Measurements from ENCODE around the gene ALB.

ALB gene

DNA sequence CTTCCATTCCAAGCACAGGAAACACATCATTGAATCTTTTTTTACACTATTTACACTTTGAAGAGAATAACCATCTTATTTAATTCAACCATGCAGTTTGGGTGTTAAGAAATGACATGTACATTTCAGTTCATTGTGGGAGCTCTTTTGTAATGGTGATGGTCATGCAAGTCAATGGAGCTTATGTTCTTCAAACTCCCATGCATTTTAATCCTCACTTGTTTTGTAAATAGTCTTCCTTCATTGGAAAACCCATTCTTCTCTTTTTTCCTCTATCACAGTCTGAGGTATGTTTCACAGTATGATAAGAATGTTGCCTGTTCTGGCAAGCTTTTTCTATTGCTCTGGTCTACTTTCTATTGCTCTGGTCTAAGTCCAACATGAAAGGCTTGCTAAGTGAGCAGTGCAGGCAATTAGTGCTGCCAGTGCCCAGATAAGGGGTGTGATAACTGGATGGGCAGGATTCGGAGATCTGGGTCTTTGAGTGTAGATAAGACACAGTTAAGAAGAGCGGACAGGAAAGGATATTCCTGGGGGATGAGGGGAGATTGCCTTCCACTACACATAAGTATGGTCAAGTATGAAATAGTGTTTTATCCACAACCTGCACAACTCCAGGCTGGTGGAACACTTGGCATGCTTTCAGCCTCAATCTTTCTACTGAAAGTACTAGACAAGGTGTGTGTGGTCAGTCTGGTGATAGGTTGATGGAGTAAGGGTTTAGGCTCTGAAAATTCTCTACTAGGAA lies 49.0 kb downstream of the ALB start:
- DNase-seq = no peak

DNA sequence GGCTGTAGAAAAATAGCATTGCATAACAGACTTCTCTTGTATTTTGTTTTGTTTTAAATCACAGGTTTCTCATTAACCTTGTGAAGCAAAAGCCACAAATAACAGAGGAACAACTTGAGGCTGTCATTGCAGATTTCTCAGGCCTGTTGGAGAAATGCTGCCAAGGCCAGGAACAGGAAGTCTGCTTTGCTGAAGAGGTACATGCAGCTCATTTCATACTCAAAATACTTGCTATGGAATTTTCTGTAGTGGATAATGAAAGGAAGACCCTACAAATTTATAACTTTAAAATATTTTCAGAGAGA lies 49.6 kb downstream of the ALB start:
- DNase-seq = no peak

DNA sequence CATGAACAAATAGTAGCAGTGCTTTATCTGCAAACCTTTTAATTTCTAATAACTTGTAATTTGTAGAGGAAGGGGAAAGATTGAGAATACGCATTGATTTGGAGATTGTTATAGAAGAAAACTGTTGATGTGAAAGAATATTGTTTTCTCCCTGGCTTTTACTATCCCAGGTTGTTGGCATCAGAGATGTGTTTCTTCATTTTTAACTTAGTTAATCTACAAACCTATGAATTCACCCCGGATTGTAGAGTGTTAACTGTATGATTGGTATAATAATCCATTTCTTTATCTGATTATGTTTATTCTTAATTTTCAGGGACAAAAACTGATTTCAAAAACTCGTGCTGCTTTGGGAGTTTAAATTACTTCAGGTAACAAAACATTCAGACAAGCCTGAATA lies 50.8 kb downstream of the ALB start:
- no peak for DNase-seq

DNA sequence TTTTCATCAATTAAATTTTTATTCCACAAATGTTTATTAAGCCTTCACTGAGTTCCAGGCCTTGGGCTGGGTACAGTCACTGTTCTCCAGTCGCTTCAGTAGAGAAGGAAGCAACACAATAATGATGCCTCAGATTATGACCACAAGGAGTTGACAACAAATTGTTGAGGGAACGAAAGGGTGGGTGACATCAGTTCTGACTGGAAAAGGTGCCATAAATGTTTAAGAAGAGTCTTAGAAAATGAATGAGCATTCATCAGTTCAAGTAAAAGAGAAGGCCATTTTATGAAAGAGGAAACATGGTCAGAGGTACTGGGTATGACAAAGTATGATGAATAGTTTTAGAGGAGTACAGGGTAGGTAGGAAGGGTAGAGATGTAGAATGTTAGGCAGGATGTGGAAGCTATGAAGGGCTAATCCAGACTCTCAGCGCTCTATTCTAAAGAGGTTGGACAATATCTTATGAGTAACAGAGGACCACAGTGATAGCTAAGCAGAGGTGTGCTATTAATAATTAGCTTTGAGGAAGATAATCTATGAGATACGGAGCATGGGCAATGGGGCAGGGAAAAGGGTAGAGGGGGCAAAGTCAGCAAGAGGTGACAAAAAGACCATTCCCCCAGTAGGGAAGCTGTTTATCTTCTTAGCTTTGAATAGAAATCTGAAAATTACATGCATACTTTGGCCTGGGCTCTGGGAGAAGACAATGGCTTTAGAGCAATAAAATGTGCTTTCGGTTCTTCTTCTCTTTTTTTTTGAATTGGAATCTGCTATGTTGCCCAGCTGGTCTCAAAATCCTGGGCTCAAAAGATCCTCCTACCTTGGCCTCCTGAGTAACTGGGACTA lies 52.3 kb downstream of the ALB start:
- no peak for DNase-seq

DNA sequence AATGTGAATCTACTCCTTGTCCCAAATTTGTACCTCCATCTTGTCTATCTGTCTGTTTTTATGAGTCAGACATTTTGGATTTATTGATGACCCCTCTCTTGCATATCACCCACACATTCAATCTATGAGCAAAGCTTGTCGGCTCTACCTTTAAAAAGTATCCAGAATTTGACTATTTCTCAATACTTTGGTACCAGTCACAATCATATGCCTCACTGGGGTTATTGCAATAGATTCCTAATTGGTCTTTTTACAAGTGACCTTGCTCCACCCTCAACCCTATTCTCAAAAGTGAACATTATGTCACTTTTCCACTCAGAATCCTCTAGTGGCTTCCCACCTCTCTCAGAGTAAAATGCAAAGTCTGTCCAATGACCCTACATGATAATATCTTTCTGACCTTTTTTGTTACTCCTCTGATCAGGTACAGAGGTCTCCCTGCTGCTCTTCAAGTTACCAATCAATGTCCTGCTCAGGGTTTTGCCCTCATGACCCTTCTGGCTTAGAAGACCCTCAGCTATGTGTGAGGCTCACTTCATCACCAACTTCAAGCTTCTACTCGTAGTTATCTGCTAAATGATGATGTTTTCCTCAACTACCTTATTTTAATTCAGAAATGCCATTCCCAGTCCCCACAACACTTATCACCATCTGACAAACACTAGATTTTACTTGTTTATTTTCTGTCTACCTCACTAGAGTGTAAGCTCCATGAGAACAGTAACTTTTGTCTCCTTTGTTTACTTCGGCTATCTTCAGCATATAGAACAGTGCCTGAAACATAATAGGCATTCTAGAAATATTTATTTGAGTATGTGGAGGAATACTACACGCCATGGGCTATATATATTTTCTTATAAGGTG lies 54.3 kb downstream of the ALB start:
- no peak for DNase-seq

DNA sequence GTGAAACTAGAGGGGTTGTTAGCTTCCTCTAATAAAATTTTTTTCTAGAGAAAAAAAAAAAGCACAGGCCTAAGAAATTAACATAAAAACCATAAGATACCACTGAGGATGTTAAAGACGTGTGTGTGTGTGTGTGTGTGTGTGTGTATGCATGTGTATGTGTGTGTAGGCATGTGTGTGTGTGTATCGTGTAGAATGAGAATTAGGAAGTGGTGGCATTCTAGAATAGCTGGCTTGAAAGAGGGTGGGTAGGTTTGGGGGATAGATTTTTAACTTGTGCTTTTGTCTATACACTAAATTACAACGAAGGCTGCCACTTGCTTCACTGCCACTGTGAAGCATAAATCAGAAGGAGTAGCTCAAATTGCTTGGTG lies 54.9 kb downstream of the ALB start:
- no peak for DNase-seq

DNA sequence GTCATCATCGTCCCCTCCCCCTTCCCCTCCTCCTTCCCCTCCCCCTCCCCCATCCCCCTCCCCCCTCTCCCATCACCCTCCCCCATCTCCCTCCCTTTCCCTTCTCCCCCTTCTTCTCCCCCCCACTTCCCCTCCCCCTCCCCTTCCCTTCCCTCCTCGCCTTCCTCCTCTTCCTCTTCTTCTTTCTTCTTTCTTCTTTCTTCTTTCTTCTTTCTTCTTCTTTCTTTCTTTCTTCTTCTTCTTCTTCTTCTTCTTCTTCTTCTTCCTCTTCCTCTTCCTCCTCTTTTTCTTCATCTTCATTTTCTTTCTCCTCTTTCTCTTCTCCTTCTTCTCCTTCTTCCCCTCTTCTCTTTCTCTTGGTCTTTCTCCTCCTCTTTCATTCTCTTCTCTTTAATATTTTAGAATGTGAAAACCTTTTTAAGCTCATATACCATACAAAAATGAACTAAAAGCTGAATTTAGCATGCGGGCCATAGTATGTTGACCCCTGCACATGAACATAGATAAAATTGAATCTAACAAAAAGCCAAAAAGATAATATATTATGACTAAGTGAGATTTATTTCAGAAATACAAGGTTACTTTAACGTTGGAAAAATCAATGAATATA lies 56.9 kb downstream of the ALB start:
- DNase-seq = no peak

DNA sequence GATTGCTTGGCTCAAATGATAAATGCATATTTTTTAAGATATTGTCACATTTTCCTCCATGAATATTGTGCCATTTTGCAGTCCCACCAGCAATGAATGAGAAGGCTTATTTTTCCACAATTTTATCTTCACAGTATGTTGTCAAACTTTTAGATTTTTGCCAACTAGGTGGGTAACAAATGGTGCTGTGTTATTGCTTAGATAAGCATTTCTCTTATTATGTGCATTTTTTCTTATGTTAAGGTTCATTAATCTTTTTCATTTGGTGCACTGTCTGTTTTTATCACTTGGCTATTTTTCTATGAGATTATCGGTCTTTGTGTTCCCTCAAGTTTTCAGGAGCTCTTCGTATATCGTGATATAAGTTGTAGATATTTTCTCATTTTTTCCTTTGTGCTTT lies 64.1 kb downstream of the ALB start:
- no peak for DNase-seq

DNA sequence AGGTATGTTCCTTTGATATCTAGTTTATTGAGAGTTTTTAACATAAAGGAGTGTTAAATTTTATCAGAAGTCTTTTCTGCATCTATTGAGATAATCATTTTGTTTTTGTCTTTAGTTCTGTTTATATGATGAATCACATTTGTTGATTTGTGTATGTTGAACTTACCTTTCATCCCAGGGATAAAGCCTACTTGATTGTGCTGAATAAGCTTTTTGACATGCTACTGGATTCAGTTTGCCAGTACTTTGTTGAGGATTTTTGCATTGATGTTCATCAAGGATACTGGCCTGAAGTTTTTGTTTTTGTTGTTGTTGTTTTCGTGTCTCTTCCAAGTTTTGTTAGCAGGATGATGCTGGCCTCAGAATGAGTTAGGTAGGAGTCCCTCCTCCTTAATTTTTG lies 66.6 kb downstream of the ALB start:
- no peak for DNase-seq

All from NCI-H1417 treated with DMSO at 0.1 percent for 48 hours (cell line).